Skin of body (tissue), 2 donors: ENCODE measurements around the gene CXCL11. TPM values are rescaled to one million over a fixed set of nuclear protein-coding genes. Genes with fewer than 3 reads are reported as not detected.
"Not testable (repeated sequence)": the region's sequence is repeated elsewhere in the genome, so short reads cannot be mapped to it uniquely, and the experiment has no call there.

Experiments used
- DNase-seq: peaks from one replicate; lab custom pipeline; 2025; lab: John Stamatoyannopoulos, UW
- total RNA-seq: library from RNA; depleted of rRNA; stranded (reverse); fragments of >200 nt; gene quantifications from one replicate; pipeline ENCODE4 v1.2.3, GENCODE V29; 2014

Gene CXCL11
- total RNA-seq, 1 donor from 2014 or later, result 0.49 TPM

DNA sequence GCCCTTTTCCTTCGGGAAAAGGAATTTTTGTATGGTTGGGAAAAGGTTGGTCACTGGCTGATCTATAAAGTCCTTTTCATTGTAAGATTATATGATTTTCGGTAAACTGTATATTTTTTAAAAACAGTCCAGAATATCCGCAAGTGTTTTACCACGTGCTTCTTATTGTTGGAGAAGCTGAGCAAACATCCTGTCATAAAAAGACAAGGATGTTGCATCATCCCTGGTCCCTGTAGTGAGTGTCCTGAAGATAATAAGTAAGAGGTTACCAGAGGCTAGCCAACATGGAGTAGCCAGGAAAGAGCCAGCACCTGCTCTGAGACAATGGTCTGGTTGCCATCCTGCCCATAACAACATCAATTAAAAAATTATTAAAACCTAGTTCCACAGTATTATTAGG is 33.7 kb downstream of the CXCL11 start:
- DNase-seq, result no peak

DNA sequence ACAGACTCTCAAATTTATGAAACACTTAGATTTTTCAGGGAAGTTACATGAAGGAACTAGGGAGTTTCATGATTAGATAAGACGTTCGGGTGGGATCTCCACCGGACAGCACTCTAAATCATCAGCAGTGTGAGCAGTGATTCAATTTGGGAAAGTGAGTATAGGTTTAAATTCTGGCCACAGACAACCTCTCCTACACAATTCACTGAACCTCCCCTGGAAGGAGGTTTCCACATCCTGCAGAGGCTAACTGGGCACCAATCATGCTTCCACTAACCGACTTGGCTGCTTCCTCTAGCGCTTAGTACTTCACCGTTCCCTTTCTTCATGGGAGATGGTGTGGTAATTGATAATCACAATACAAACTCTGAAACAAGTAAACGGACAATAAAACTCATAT is 34.2 kb downstream of the CXCL11 start:
- no peak for DNase-seq

DNA sequence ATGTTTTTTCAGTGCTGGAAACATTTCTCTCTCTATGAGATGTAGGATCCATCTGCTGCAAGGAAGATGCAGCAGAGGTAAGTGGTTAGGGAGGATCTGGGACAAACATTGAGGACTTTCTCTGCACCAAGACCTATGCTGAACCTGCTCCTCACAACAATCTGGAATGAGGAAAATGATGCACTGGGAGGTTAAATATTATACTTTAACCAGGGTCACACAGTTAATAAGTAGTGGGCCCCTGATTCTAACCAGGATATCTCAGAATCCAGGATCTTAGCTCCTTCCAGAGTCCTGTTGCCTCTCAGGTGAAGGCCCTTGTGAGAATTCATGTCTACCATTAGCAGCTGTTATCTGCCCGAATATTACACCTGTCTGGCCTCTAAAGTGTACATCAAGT is 35.6 kb downstream of the CXCL11 start:
- DNase-seq, result no peak

DNA sequence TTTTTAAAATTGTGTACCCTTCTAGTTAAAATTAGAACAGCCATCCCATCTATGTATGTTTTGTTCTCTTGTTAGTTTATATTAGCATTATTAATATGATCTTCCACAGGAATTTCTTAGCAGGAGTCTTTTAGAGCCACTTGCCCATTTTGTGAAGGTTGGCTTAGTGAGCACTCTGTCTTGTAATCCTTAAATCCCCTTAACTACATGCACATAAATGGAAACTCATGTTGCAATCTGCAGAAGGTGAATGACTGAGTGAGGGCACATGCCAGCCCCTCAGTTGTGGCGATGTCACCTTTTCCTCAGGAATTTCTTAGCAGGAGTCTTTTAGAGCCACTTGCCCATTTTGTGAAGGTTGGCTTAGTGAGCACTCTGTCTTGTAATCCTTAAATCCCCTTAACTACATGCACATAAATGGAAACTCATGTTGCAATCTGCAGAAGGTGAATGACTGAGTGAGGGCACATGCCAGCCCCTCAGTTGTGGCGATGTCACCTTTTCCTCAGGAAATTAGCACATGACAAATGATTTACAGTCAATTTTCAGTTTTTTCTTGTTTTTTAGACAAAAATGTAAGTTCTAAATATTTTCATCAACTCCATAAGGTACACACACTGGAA is 37.2 kb downstream of the CXCL11 start:
- DNase-seq, result not testable (repeated sequence)

DNA sequence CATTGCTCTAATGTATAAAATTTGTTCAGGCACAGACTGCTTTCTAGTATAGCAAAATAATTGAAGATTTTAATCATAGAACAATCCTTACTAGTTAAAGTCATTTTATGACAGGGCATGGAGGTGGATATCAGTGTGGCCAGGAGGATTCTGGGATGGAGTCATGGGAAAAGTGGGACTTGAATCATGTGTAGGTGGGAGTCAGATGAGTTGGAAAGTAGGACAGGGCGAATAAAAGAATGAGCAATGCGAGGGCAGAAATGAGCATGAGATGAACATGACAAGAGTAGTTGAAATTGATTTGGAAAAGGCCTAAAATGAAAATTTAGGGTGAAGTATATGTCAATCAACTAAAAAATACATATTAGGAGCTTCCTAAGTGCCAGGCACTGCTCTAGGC is 37.9 kb downstream of the CXCL11 start:
- DNase-seq, result no peak

DNA sequence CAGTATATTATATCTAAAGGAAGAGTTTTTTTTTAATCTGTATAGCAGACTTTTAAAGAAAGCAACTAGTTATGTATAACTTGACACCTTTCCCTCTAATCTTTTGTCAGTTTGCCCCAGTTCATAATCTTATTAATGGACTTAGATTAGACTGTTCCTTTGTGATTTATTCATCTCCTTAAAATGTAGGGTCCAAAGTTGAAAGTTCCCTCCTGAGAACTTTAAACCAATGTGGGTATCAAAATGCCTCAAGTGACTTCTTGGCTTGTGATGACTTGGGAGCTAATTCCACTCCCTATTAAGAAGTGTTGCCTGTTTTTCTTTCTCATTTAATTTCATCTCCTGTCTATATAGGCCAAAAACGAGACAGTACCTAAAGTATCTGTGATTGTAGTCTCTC is 38.8 kb downstream of the CXCL11 start:
- DNase-seq, result no peak

DNA sequence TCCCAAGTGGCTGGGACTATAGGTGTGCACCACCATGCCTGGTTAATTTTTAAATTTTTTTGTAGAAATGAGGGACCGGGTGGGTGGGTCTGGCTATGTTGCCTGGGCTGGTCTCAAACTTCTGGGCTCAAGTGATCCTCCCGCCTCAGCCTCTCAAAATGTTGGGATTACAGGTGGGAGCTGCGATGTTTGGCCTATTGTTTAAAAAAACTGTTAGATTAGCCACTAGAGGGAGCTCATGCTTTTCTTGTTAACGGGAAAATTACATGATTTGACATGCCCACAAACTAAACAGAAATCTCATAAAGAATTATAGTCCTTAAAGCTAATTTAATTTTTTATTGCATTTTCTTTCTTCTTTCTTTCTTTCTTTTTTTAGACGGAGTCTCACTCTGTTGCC is 40.1 kb downstream of the CXCL11 start:
- DNase-seq, result peak; percentile 30

DNA sequence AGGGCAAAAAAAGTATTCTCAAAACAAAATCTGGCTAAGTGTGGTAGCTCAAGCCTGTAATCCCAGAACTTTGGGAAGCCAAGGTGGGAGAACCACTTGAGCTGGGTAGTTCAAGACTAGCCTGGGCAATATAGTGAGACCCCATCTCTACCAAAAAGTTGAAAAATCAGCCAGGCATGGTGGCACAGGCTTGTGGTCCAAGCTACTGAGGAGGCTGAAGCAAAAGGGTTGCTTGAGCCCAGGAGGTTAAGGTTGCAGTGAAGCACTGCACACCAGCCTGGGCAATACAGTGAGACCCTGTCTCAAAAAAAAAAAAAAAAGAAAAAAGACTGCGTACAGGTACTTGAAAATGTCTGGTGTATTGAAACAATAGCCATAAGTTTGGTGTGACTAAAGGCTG is 43.4 kb downstream of the CXCL11 start:
- DNase-seq, result no peak

DNA sequence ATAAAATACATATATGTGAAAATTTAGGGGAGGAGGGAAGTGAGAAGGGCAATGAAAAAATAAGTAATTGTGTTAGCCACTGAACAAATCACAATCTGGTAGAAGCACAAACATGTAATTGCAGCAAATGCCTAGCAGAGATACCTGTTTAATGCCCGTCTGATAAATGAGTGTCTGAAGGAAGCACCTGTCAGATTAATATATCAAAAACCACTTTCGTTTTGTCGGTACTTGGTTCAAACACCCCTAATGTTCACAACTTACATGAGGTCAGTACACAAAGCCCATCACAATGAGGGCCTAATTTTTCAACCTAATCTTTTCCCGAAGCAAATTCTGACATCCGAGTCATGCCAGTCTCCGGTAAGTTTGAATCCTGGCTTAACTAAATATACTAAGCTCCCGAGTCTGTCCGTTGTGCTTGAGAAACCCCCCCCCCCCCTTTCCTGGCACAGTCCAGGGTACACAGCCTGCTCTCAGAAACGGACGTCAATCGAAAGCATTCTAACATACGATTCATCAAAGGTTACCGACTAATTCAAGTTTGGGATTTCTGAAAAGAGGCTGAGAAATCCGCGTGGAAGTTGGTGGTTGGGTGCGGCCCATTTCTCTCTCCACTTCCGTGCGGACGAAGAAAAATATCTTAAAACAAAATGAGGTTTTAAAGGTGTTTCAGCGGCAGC is 45.9 kb downstream of the CXCL11 start:
- DNase-seq, result no peak

DNA sequence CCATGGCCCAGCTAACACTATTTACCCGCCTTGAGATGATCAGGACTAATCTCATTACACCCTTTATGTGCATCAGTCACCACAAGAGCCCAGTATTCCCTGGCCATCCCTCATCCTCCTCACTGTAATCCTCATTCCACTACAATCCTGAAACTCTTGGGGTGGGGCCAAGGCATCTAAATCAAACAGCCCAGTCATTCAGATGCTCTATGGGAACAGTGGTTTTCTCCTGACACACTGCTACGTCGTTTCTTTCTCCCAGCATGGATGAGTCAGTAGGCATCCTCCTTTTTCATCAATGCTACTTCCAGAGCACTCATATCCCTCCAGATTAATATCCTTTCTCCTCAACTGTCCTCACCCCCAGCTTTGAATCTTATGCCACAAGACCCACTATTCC is 50.8 kb downstream of the CXCL11 start:
- DNase-seq, result no peak

Other genes starting within 250 kb of the CXCL11 start
- gene PPEF2, start 133.6 kb downstream of the CXCL11 start, total RNA-seq, result 0.10 TPM
- 16.4 TPM for gene NAAA, start 95.1 kb downstream of the CXCL11 start, total RNA-seq
- gene SDAD1, start 45.1 kb downstream of the CXCL11 start, total RNA-seq, result 35.0 TPM
- 0.10 TPM for gene CXCL9, start 28.6 kb downstream of the CXCL11 start, total RNA-seq
- 1.7 TPM for gene CXCL10, start 12.6 kb downstream of the CXCL11 start, total RNA-seq
- 8.0 TPM for gene ART3, start 38.6 kb upstream of the CXCL11 start, total RNA-seq
- 60.4 TPM for gene NUP54, start 112.3 kb upstream of the CXCL11 start, total RNA-seq
- 129 TPM for gene SCARB2, start 177.8 kb upstream of the CXCL11 start, total RNA-seq
- 2.1 TPM for gene FAM47E, start 215.7 kb upstream of the CXCL11 start, total RNA-seq